K562 (cell line): ENCODE data around the gene RNASE4. TPM values are rescaled to one million over a fixed set of nuclear protein-coding genes. Genes with fewer than 3 reads are reported as not detected.

Experiments
- CBX5 ChIP-seq: IDR thresholded peaks from 2 replicates; pipeline ENCODE4 v1.6.1; 2014; ENCODE audit warnings: low read depth, borderline replicate concordance
- CHCHD3 ChIP-seq: fragments of 250-450 bp; sonication (Bioruptor Pico); IDR thresholded peaks from 2 replicates; pipeline ENCODE4 v2.1.2; 2022; ENCODE audit warnings: mild to moderate bottlenecking
- POLR2H ChIP-seq: IDR thresholded peaks from 2 replicates; pipeline ENCODE4 v1.6.1; 2016; ENCODE audit warnings: missing genetic modification characterization, low read depth, mild to moderate bottlenecking, control low read depth, missing compliant biosample characterization, moderate library complexity
- RCOR1 ChIP-seq, 2 experiments: IDR thresholded peaks; 2 replicates each; pipeline ENCODE4 v1.6.1; 2012; ENCODE audit warnings: low read depth in 2 of 2, low read length in 2 of 2, borderline replicate concordance in 1 of 2, improper control_type of control experiment in 1 of 2
- RFX5 ChIP-seq: IDR thresholded peaks from 2 replicates; pipeline ENCODE4 v1.6.1; 2011; ENCODE audit warnings: low read depth, mild to moderate bottlenecking, improper control_type of control experiment, low read length
- TAF15 ChIP-seq: fragments of 200-400 bp; formaldehyde crosslinking; IDR thresholded peaks from 2 replicates; pipeline ENCODE4 v1.6.1; 2017; ENCODE audit warnings: mild to moderate bottlenecking, low read depth, low read length, moderate library complexity
- TBP ChIP-seq: optimal IDR thresholded peaks from 2 replicates; pipeline ENCODE3; 2011; ENCODE audit warnings: low read depth, low read length, improper control_type of control experiment
- polyA plus RNA-seq, 8 experiments: library from polyadenylated mRNA; depleted of rRNA in 4 of 8; stranded (reverse) in 5 of 8; unstranded in 3 of 8; fragments of >200 nt; fragmentation: Nextera tagmentation in 2 of 8; fragmentation: Illumina TruSeq in 1 of 8; extraction: Ambion mirVana in 2 of 8; extraction: Trizol in 1 of 8; gene quantifications; 2 replicates each; pipeline versions ENCODE4 v1.2.1 to v1.2.3, GENCODE V29; 2011 to 2014; ENCODE audit warnings: inconsistent platforms in 1 of 8, missing spikeins in 1 of 8
- total RNA-seq, 7 experiments: library from RNA; depleted of rRNA in 6 of 7; stranded (reverse); fragments of >200 nt in 6 of 7; fragmentation: Illumina TruSeq in 2 of 7; extraction: Trizol in 2 of 7; gene quantifications; 2 replicates each; pipeline versions ENCODE4 v1.2.1 to v1.2.3, GENCODE V29; 2011 to 2021; ENCODE audit warnings: low replicate concordance in 1 of 7
- TF ChIP-seq, protein P1 (sequence below), 2 experiments: fragments of 450-650 bp in 1 of 2; sonication (generic) in 1 of 2; formaldehyde crosslinking; conservative IDR thresholded peaks; 2 replicates each; pipeline versions ENCODE4 v1.4.0 to v1.8.1; 2020 to 2022; ENCODE audit warnings: mild to moderate bottlenecking in 1 of 2, missing genetic modification reagents in 1 of 2
- TF ChIP-seq, protein P2 (sequence below), 2 experiments: fragments of 450-650 bp in 1 of 2; sonication (generic) in 1 of 2; formaldehyde crosslinking in 1 of 2; IDR thresholded peaks; 2 replicates each; pipeline versions ENCODE4 v1.7.1 to v1.9.0; 2016 to 2022; ENCODE audit warnings: inconsistent platforms in 1 of 2, mild to moderate bottlenecking in 1 of 2, missing genetic modification reagents in 1 of 2
- TF ChIP-seq, protein P3 (sequence below): fragments of 450-650 bp; IDR thresholded peaks from 2 replicates; pipeline ENCODE4 v1.6.1; 2016; ENCODE audit warnings: mild to moderate bottlenecking
- TF ChIP-seq, protein P4 (sequence below): fragments of 450-650 bp; IDR thresholded peaks from 2 replicates; pipeline ENCODE4 v1.6.1; 2018; ENCODE audit warnings: mild to moderate bottlenecking, low read depth; ENCODE audit not compliant: partially characterized antibody

The RNASE4 gene
- total and polyA plus RNA-seq, 9 of the 15 experiments (the other 6 are each of a cell fraction or from before 2014, with no cell fraction given), result 0.09 to 0.22 (median 0.13) TPM; not detected in 2

DNA sequence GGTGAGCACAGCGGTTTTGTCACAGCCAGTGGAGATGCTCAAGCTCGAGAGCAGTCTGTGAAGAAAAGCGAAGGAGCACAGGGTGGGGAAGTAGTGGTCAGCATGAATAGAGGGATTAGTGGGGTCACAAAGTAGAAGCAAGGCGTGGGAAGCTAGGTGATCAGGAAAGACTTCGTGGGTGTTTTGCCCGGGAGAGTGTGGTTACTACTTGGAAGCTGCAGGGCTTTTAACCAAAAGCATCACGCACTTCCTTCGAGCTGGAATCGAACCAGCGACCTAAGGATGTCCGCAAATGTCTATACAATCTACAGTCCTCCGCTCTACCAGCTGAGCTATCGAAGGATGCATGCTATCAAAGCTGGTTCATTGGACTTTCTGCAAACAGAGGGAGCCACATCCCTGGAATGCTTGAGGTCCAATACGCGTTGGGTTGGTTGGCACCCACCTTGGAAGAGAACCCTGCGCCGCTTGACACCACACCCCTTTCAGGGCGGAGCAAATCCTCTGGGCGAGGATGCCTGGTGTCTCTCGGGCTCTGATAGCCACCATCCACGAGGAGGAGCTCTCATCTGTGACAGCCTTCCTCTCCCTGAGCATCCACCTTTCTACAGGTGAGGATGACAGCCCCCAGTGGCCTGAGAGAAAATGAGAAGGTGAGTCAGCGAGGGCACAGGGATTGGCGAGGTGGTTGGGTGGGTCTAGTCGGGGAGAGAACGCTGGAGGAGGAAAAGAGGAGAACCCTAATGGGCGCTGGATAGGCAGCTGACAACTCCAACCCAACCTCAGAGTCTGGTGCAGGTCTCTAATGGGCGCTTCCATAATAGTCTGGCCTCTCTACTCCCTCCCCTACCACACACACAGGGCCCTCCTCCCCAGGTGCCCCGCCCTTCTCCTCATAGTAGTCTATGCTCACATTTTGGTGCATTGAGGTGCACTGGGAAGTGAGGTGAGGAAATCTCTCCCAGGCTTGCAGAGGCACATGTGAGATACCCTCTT is 26.8 kb upstream of the RNASE4 start (continued):
- TF ChIP-seq, protein P1, sequence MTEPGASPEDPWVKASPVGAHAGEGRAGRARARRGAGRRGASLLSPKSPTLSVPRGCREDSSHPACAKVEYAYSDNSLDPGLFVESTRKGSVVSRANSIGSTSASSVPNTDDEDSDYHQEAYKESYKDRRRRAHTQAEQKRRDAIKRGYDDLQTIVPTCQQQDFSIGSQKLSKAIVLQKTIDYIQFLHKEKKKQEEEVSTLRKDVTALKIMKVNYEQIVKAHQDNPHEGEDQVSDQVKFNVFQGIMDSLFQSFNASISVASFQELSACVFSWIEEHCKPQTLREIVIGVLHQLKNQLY (CRISPR knock-in tag; conservative IDR thresholded peaks at IDR 0.05), result no peak
- TF ChIP-seq RCOR1 (IDR thresholded peaks at IDR 0.05; ENCODE audit: borderline replicate concordance in 1 of 2, low read depth in 2 of 2, low read length in 2 of 2) (peak in 1 of 2 experiments; percentile 36; a peak in 2 of 4 replicates), TAF15 (no peak), CHCHD3 (CRISPR knock-in tag) (no peak), TBP (peak; percentile 98), POLR2H (peak; percentile 98), RFX5 (no peak), CBX5 (no peak)
- TF ChIP-seq, protein P2, sequence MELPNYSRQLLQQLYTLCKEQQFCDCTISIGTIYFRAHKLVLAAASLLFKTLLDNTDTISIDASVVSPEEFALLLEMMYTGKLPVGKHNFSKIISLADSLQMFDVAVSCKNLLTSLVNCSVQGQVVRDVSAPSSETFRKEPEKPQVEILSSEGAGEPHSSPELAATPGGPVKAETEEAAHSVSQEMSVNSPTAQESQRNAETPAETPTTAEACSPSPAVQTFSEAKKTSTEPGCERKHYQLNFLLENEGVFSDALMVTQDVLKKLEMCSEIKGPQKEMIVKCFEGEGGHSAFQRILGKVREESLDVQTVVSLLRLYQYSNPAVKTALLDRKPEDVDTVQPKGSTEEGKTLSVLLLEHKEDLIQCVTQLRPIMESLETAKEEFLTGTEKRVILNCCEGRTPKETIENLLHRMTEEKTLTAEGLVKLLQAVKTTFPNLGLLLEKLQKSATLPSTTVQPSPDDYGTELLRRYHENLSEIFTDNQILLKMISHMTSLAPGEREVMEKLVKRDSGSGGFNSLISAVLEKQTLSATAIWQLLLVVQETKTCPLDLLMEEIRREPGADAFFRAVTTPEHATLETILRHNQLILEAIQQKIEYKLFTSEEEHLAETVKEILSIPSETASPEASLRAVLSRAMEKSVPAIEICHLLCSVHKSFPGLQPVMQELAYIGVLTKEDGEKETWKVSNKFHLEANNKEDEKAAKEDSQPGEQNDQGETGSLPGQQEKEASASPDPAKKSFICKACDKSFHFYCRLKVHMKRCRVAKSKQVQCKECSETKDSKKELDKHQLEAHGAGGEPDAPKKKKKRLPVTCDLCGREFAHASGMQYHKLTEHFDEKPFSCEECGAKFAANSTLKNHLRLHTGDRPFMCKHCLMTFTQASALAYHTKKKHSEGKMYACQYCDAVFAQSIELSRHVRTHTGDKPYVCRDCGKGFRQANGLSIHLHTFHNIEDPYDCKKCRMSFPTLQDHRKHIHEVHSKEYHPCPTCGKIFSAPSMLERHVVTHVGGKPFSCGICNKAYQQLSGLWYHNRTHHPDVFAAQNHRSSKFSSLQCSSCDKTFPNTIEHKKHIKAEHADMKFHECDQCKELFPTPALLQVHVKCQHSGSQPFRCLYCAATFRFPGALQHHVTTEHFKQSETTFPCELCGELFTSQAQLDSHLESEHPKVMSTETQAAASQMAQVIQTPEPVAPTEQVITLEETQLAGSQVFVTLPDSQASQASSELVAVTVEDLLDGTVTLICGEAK (IDR thresholded peaks at IDR 0.05), result peak; percentile 49; the same call in 1 of the 2 replicates
- TF ChIP-seq, protein P2 (CRISPR knock-in tag; IDR thresholded peaks at IDR 0.05), result no peak
- TF ChIP-seq, protein P3, sequence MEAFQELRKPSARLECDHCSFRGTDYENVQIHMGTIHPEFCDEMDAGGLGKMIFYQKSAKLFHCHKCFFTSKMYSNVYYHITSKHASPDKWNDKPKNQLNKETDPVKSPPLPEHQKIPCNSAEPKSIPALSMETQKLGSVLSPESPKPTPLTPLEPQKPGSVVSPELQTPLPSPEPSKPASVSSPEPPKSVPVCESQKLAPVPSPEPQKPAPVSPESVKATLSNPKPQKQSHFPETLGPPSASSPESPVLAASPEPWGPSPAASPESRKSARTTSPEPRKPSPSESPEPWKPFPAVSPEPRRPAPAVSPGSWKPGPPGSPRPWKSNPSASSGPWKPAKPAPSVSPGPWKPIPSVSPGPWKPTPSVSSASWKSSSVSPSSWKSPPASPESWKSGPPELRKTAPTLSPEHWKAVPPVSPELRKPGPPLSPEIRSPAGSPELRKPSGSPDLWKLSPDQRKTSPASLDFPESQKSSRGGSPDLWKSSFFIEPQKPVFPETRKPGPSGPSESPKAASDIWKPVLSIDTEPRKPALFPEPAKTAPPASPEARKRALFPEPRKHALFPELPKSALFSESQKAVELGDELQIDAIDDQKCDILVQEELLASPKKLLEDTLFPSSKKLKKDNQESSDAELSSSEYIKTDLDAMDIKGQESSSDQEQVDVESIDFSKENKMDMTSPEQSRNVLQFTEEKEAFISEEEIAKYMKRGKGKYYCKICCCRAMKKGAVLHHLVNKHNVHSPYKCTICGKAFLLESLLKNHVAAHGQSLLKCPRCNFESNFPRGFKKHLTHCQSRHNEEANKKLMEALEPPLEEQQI, result no peak
- TF ChIP-seq, protein P4, sequence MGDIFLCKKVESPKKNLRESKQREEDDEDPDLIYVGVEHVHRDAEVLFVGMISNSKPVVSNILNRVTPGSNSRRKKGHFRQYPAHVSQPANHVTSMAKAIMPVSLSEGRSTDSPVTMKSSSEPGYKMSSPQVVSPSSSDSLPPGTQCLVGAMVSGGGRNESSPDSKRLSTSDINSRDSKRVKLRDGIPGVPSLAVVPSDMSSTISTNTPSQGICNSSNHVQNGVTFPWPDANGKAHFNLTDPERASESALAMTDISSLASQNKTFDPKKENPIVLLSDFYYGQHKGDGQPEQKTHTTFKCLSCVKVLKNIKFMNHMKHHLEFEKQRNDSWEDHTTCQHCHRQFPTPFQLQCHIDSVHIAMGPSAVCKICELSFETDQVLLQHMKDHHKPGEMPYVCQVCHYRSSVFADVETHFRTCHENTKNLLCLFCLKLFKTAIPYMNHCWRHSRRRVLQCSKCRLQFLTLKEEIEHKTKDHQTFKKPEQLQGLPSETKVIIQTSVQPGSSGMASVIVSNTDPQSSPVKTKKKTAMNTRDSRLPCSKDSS, result no peak
